HFFc6 (cell line): ENCODE data around the gene DNAAF8. TPM values are rescaled to one million over a fixed set of nuclear protein-coding genes. Genes with fewer than 3 reads are reported as not detected.

Source experiments
- DNase-seq: peaks from one replicate; pipeline ENCODE4 v3.0.0-alpha.2; 2018
- H3K27ac Mint-ChIP-seq: 2 replicates; pipeline ENCODE4 v1.8.0; 2020; ENCODE audit warnings: mild to moderate bottlenecking, mixed read lengths
- H3K27me3 Mint-ChIP-seq: 2 replicates; pipeline ENCODE4 v1.8.0; 2021; ENCODE audit warnings: mild to moderate bottlenecking, moderate library complexity, mixed read lengths; ENCODE audit not compliant: insufficient read depth
- H3K36me3 Mint-ChIP-seq: 2 replicates; pipeline ENCODE4 v1.8.0; 2021; ENCODE audit warnings: low read depth, mixed read lengths
- H3K4me1 Mint-ChIP-seq: 2 replicates; pipeline ENCODE4 v1.8.0; 2020; ENCODE audit warnings: low read depth, mixed read lengths
- H3K4me3 Mint-ChIP-seq: 2 replicates; pipeline ENCODE4 v1.8.0; 2020; ENCODE audit warnings: mild to moderate bottlenecking, moderate library complexity, mixed read lengths
- H3K9me3 Mint-ChIP-seq: 2 replicates; pipeline ENCODE4 v1.8.0; 2020; ENCODE audit warnings: mild to moderate bottlenecking, mixed read lengths
- CTCF ChIP-seq: fragments of 200-600 bp; sonication (generic); IDR thresholded peaks from 2 replicates; pipeline ENCODE4 v1.5.0; 2021; ENCODE audit warnings: antibody characterized with exemption, mild to moderate bottlenecking
- total RNA-seq, 6 experiments: library from RNA; stranded (reverse); fragmentation: NEBNext Ultra II Directional; extraction: Animal tissue kit (Norgen Biotek cat#: 25700); gene quantifications; 2 replicates in 1 of 6; 3 replicates in 5 of 6; pipeline ENCODE4 v1.2.3, GENCODE V29; 2021

DNAAF8 gene
- total RNA-seq, 6 experiments from 2014 or later, result 1.1 to 2.8 (median 1.6) TPM

DNA sequence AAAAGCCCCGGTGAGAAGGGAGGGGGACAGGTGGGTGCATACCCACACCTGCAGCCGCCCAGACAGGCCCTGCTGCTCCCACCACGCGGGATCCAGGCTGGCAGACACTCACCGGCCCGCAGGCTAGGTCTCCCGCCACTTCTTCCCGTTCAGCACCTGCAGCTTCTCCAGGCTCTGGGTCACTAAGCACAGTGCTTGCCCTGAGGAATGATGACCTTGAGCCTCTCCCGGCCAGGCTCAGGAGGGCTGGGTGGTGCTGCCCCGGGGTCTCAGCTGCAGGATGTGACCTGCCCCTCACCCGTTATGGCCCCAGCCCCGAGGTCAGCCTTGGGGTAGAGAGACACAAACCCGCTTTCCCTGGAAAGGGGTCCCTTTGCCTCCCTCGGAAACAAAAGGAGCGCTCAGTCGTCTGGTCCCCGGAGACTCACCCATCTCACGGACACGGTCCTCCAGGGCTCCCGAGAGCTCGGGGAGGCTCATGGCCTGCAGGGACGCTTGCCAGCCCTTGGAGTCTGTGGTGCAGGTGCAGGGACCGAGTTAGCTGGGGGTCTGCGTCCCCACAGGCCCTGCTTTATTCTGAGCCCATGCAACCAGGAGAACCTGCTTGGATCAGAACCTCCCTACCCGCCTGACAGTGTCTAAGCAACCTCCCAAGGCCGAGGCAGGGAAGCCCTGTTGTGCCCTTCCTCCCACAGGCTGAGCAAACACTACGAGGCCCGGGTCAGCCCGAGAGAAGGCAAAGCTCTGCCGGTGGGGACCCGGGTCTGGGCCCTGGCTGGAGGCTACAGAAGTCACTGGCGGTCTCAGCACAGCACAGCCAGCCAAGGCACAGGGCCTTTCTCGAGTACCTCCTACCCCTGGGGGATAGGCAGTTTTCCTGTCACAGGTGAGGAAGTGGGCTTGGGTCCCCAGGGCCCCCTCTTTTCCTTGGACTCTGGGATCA lies 37.2 kb upstream of the DNAAF8 start:
- Mint-ChIP-seq H3K4me1 (peaks cover 16% of the 10 kb centered on the region), H3K27me3 (peaks cover 5% of the 10 kb centered on the region; the same call in 1 of the 2 replicates), H3K27ac (no peak overlapping the region), H3K36me3 (peaks cover 8% of the 10 kb centered on the region), H3K4me3 (no peak overlapping the region), H3K9me3 (no peaks in the 10 kb centered on the region)
- no peak for TF ChIP-seq CTCF
- DNase-seq, result no peak

DNA sequence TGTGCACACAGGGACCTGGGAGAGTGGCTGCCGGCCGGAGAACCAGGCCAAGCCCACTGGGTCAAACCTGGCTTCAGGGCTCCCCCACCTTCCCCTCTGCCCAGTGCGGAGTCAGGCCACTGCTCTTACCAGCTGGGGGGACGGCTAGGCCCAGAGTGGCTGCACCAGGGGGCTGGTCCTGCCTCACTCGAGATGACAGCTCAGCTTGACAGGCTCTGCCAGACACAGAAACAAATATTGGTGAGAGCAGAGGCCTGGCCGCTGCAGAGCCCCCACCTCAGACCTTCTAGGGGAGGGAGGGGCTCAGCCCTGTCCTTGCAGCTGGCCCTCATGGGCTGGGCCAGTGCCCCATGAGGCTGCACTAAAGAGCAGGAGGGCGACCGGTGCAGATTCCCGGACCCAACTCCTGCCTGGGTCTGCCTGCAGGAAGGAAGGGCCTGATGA lies 36.5 kb upstream of the DNAAF8 start:
- no peak for DNase-seq
- H3K27me3 Mint-ChIP-seq, result peaks cover 5% of the 10 kb centered on the region; the same call in 1 of the 2 replicates
- H3K9me3 Mint-ChIP-seq, result no peaks in the 10 kb centered on the region
- no peak for TF ChIP-seq CTCF
- H3K4me3 Mint-ChIP-seq, result no peak overlapping the region
- peaks cover 9% of the 10 kb centered on the region for H3K4me1 Mint-ChIP-seq
- H3K36me3 Mint-ChIP-seq, result peaks cover 8% of the 10 kb centered on the region
- H3K27ac Mint-ChIP-seq, result no peak overlapping the region

GRCh38 chr16:4698321-4699045 lies 35.9 kb upstream of the DNAAF8 start:
- Mint-ChIP-seq H3K4me3 (no peak overlapping the region), H3K9me3 (no peaks in the 10 kb centered on the region), H3K27ac (no peak overlapping the region), H3K4me1 (peaks cover 9% of the 10 kb centered on the region), H3K27me3 (peaks cover 5% of the 10 kb centered on the region; the same call in 1 of the 2 replicates), H3K36me3 (peaks cover 8% of the 10 kb centered on the region)
- TF ChIP-seq CTCF, result no peak
- no peak for DNase-seq

GRCh38 chr16:4699046-4699556 lies 35.2 kb upstream of the DNAAF8 start:
- DNase-seq, result no peak
- H3K27ac Mint-ChIP-seq, result no peak overlapping the region
- peaks cover 8% of the 10 kb centered on the region for H3K36me3 Mint-ChIP-seq
- H3K9me3 Mint-ChIP-seq, result no peaks in the 10 kb centered on the region
- H3K4me3 Mint-ChIP-seq, result no peak overlapping the region
- H3K4me1 Mint-ChIP-seq, result peaks cover 9% of the 10 kb centered on the region
- H3K27me3 Mint-ChIP-seq, result peaks cover 5% of the 10 kb centered on the region; the same call in 1 of the 2 replicates
- TF ChIP-seq CTCF, result no peak

DNA sequence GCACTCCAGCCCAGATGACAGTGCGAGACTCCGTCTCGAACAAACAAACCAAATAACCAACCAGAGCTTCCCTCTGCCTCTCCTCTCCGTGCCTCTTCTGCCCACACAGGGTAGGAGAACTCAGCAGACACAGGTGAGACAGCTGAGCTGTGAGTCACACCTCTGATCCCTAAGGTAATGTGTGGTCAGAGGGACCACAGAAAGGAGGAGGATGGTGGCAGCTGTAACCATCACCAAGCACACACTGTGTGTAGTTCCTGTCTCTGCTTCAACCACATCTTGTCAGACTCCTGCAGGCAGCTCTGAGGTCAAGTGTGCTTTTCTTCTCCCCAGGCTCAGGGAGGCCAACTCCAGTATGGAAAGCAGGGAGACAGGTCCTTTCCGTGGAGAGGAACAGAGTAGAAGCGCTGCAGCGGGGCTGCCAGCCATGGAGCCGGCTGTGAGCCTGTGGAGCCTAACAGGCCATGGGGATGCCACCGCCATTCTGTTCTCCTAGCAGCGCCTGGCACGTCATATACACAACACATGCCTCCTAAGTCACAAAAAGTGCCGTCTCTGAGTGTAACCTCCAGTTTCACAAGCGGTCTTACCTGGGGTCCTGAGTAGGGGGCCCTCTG lies 33.8 kb upstream of the DNAAF8 start:
- H3K4me1 Mint-ChIP-seq, result peaks cover 1% of the 10 kb centered on the region
- no peaks in the 10 kb centered on the region for H3K9me3 Mint-ChIP-seq
- H3K27me3 Mint-ChIP-seq, result 0 out of 2 replicates have a peak, but pooled peaks cover under 1% of the 10 kb centered on the region

More for the DNA sequence above, 33.8 kb upstream of the DNAAF8 start:
- no peak for TF ChIP-seq CTCF
- peaks cover 8% of the 10 kb centered on the region for H3K36me3 Mint-ChIP-seq
- H3K27ac Mint-ChIP-seq, result no peak overlapping the region
- no peak for DNase-seq
- H3K4me3 Mint-ChIP-seq, result no peak overlapping the region
